Measurements from ENCODE around the gene TFPI. TPM values are rescaled to one million over a fixed set of nuclear protein-coding genes. Genes with fewer than 3 reads are reported as not detected.
"Not testable (repeated sequence)": the region's sequence is repeated elsewhere in the genome, so short reads cannot be mapped to it uniquely, and the experiment has no call there.

The TFPI gene
- total and polyA plus RNA-seq, 2 donors (not counting 3 experiments of a cell fraction or from before 2014, with no cell fraction given) = 177 to 286 TPM

DNA sequence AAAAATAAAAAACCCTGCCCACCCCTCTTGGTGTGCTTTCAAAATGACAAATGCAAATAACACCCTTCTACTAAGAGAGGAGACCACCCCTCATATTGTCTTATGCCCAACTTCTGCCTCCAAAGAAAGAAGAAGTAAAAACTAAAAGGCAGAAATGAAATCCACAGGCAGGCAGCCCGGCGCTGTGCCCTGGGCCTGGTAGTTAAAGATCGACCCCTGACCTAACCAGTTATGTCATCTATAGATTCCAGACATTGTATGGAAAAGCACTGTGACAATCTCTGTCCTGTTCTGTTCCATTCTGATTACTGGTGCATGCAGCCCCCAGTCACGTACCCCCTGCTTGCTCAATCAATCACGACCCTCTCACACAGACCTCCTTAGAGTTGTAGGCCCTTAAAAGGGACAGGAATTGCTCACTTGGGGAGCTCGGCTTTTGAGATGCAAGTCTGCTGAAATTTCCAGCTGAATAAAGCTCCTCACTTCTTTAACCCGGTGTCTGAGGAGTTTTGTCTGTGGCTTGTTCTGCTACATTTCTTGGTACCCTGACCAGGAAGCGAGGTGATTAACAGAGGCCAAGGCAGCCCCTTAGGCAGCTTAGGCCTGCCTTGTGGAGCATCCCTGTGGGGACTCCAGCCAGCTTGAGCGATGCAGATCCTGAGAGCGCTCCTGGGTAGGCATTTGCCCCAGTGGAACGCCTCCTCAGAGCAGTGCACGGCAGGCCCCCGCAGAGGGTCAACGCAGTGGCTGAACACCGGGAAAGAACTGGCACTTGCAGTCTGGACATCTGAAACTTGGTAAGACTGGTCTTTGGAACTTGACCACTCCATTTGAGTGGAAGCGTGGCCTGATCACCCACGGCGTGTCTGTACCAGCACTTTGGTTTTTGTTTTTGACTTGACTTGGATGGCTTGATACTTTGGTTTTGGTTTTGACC is 43.5 kb downstream of the TFPI start:
- intact Hi-C loops (cut with micrococcal nuclease); dilution Hi-C loops (cut with MboI; ENCODE audit: extremely low pct_ligation_motif_present, low sequenced_read_pairs): not testable (repeated sequence)
- CTCF ChIA-PET = interaction anchor here (1.2 kb wide), 1 partner anchor 11 kb away, joined by 3 read pairs; no protein-coding TSS in a partner anchor

DNA sequence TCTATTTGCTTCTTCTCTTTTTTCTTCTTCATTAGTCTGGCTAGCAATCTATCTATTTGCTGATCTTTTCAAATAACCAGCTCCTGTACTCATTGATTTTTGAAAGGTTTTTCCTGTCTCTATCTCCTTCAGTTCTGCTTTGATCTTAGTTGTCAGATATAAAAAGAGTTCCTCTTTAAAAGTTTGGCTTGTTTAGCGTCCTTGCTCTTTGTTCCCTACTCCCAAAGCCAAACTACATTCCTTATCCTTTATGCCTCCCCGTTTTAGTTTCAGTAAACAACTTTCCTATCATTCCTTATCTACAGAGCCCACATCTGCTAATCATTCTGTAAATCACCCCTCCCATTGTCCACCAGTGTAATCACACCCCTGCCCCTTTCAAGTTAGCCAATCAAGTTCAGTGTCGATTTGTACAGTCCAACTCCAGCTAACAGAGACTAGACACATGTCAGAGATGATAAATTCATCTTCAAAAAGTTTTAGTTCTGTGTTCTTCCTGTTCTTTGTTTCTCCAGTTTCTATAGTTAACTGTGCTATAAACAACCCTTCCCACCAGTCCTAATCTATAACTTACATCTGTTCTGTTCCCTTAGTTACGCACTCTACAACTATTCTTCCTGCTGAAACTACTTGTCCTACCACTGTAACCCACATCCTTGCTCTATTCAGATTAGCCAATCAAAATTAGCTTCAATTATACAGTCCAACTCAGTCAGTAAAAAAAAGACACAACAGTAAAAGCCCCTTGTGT is 44.4 kb downstream of the TFPI start:
- peaks cover 0 to 3% of the 10 kb centered on the region in 2 experiments for H3K36me3 ChIP-seq (ENCODE audit: control insufficient read depth in 2 of 2, extremely low read depth in 1 of 2, insufficient read depth in 2 of 2, low read length in 2 of 2)
- no peak overlapping the region for H3K27ac ChIP-seq (ENCODE audit: insufficient read depth, low read depth, low read length)
- no peaks in the 10 kb centered on the region for H3K9me3 ChIP-seq (replicated peaks; ENCODE audit: control insufficient read depth, insufficient read depth, low read length)
- ChIA-PET CTCF (interaction anchor here (1.2 kb wide), 1 partner anchor 10 kb away, joined by 3 read pairs; no protein-coding TSS in a partner anchor), POLR2A (no interaction called here)
- H3K9me1 ChIP-seq (replicated peaks; ENCODE audit: control insufficient read depth, extremely low read depth, insufficient read depth, low read length) = no peaks in the 10 kb centered on the region
- no peaks in the 10 kb centered on the region for H3K79me2 ChIP-seq (ENCODE audit: control insufficient read depth, insufficient read depth, low read length)
- intact Hi-C loops (cut with micrococcal nuclease) = no loop called here
- no peaks in the 10 kb centered on the region for H3K27me3 ChIP-seq (ENCODE audit: control insufficient read depth in 2 of 2, insufficient read depth in 2 of 2, low read length in 2 of 2)
- no peak overlapping the region for H3K4me2 ChIP-seq (ENCODE audit: insufficient read depth, low read length)
- FAIRE-seq (no peak), DNase-seq (ENCODE audit: low read depth, low spot score) (no peak)
- TF ChIP-seq FOS (IDR thresholded peaks at IDR 0.05; ENCODE audit: borderline replicate concordance, insufficient read depth, low read length) (no peak), JUN (IDR thresholded peaks at IDR 0.05; ENCODE audit: borderline replicate concordance, insufficient read depth, insufficient read length, low read depth) (no peak), EZH2 (IDR thresholded peaks at IDR 0.05; ENCODE audit: borderline replicate concordance, low read depth, low read length, severe bottlenecking) (no peak), POLR2AphosphoS5 (IDR thresholded peaks at IDR 0.05; ENCODE audit: insufficient read depth, low read depth, low read length) (no peak), POLR2A (IDR thresholded peaks at IDR 0.05; ENCODE audit: low read depth, low read length) (no peak), MYC (IDR thresholded peaks at IDR 0.05; ENCODE audit: low read depth, low read length) (no peak), GATA2 (IDR thresholded peaks at IDR 0.05; ENCODE audit: insufficient read depth, insufficient read length, low read depth, low read length) (no peak)
- TF ChIP-seq, protein P1, sequence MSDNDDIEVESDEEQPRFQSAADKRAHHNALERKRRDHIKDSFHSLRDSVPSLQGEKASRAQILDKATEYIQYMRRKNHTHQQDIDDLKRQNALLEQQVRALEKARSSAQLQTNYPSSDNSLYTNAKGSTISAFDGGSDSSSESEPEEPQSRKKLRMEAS (IDR thresholded peaks at IDR 0.05; ENCODE audit: insufficient read depth, insufficient read length) = no peak
- TF ChIP-seq, protein P2, sequence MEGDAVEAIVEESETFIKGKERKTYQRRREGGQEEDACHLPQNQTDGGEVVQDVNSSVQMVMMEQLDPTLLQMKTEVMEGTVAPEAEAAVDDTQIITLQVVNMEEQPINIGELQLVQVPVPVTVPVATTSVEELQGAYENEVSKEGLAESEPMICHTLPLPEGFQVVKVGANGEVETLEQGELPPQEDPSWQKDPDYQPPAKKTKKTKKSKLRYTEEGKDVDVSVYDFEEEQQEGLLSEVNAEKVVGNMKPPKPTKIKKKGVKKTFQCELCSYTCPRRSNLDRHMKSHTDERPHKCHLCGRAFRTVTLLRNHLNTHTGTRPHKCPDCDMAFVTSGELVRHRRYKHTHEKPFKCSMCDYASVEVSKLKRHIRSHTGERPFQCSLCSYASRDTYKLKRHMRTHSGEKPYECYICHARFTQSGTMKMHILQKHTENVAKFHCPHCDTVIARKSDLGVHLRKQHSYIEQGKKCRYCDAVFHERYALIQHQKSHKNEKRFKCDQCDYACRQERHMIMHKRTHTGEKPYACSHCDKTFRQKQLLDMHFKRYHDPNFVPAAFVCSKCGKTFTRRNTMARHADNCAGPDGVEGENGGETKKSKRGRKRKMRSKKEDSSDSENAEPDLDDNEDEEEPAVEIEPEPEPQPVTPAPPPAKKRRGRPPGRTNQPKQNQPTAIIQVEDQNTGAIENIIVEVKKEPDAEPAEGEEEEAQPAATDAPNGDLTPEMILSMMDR (IDR thresholded peaks at IDR 0.05; ENCODE audit: extremely low read depth in 1 of 2, insufficient read depth in 1 of 2, low read depth in 1 of 2, low read length in 2 of 2) = no peak
- H2AFZ ChIP-seq (ENCODE audit: low read depth, low read length) = no peak overlapping the region
- no peak overlapping the region for H3K4me3 ChIP-seq (replicated peaks in 1 of 3; ENCODE audit: insufficient read depth in 1 of 3, low read depth in 1 of 3, low read length in 3 of 3)
- H3K9ac ChIP-seq (replicated peaks; ENCODE audit: extremely low read depth, insufficient read depth, low read length) = no peak overlapping the region
- peaks cover 6% of the 10 kb centered on the region for H3K4me1 ChIP-seq (ENCODE audit: control insufficient read depth, extremely low read depth, insufficient read depth, low read length)
- H4K20me1 ChIP-seq (replicated peaks; ENCODE audit: control insufficient read depth, extremely low read depth, insufficient read depth, low read length) = no peaks in the 10 kb centered on the region
- BruUV-seq (replicated peaks) = no TSS peak
- dilution Hi-C loops (cut with MboI; ENCODE audit: extremely low pct_ligation_motif_present, low sequenced_read_pairs) = no loop called here

More for the DNA sequence above, 43.5 kb downstream of the TFPI start:
- H3K36me3 ChIP-seq (ENCODE audit: control insufficient read depth in 2 of 2, extremely low read depth in 1 of 2, insufficient read depth in 2 of 2, low read length in 2 of 2); H3K4me1 ChIP-seq (ENCODE audit: control insufficient read depth, extremely low read depth, insufficient read depth, low read length); H3K9me3 ChIP-seq (replicated peaks; ENCODE audit: control insufficient read depth, insufficient read depth, low read length); BruUV-seq (replicated peaks); H3K4me2 ChIP-seq (ENCODE audit: insufficient read depth, low read length); H3K79me2 ChIP-seq (ENCODE audit: control insufficient read depth, insufficient read depth, low read length); H3K9ac ChIP-seq (replicated peaks; ENCODE audit: extremely low read depth, insufficient read depth, low read length); FAIRE-seq; H3K27me3 ChIP-seq (ENCODE audit: control insufficient read depth in 2 of 2, insufficient read depth in 2 of 2, low read length in 2 of 2); POLR2A ChIA-PET; H3K9me1 ChIP-seq (replicated peaks; ENCODE audit: control insufficient read depth, extremely low read depth, insufficient read depth, low read length); DNase-seq (ENCODE audit: low read depth, low spot score); H4K20me1 ChIP-seq (replicated peaks; ENCODE audit: control insufficient read depth, extremely low read depth, insufficient read depth, low read length); H2AFZ ChIP-seq (ENCODE audit: low read depth, low read length); H3K27ac ChIP-seq (ENCODE audit: insufficient read depth, low read depth, low read length); H3K4me3 ChIP-seq (replicated peaks in 1 of 3; ENCODE audit: insufficient read depth in 1 of 3, low read depth in 1 of 3, low read length in 3 of 3): not testable (repeated sequence)
